ENCODE results near the gene LARP6.

- TF ChIP-seq, protein P1, sequence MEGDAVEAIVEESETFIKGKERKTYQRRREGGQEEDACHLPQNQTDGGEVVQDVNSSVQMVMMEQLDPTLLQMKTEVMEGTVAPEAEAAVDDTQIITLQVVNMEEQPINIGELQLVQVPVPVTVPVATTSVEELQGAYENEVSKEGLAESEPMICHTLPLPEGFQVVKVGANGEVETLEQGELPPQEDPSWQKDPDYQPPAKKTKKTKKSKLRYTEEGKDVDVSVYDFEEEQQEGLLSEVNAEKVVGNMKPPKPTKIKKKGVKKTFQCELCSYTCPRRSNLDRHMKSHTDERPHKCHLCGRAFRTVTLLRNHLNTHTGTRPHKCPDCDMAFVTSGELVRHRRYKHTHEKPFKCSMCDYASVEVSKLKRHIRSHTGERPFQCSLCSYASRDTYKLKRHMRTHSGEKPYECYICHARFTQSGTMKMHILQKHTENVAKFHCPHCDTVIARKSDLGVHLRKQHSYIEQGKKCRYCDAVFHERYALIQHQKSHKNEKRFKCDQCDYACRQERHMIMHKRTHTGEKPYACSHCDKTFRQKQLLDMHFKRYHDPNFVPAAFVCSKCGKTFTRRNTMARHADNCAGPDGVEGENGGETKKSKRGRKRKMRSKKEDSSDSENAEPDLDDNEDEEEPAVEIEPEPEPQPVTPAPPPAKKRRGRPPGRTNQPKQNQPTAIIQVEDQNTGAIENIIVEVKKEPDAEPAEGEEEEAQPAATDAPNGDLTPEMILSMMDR (IDR thresholded peaks at IDR 0.05), result no peak
- TF ChIP-seq POLR2A (IDR thresholded peaks at IDR 0.05), result no peak
Observed at GRCh38 chr15:70820214-70820613, 33.7 kb downstream of the LARP6 start.
